Stimulated activated naive B cell treated with anti-CD40 and anti-IgM and Interleukin-4, amounts not matched to agents 10 μg/mL and 1 μg/mL and 100 μg/mL, for 72 hours (primary cell): Measurements from ENCODE around the gene HIRIP3.
A peak's percentile ranks its signal among the peaks of the same experiment; 100 is the strongest.
"Not testable (repeated sequence)": the region's sequence is repeated elsewhere in the genome, so short reads cannot be mapped to it uniquely, and the experiment has no call there.

ENCODE experiments used
- ATAC-seq, 2 donors: fragments of 150-1000 bp; cut with Tn5 transposase; replicated peaks; 2 replicates each; pipeline ENCODE4 v1.10.0; 2021; ENCODE audit warnings: moderate library complexity in 1 of 2
- DNase-seq: peaks from one replicate; pipeline ENCODE4 v3.0.0; 2021
- H3K27ac Mint-ChIP-seq: one replicate; pipeline ENCODE4 v1.8.0; 2022; ENCODE audit warnings: mild to moderate bottlenecking, mixed read lengths
- H3K27me3 Mint-ChIP-seq, 2 donors: one replicate each; pipeline ENCODE4 v1.8.0; 2022; ENCODE audit warnings: mixed read lengths in 2 of 2
- H3K36me3 Mint-ChIP-seq, 2 donors: one replicate each; pipeline ENCODE4 v1.8.0; 2022; ENCODE audit warnings: mixed read lengths in 2 of 2, mild to moderate bottlenecking in 1 of 2
- H3K4me1 Mint-ChIP-seq, 2 donors: one replicate each; pipeline ENCODE4 v1.8.0; 2022; ENCODE audit warnings: mixed read lengths in 2 of 2, mild to moderate bottlenecking in 1 of 2
- H3K4me3 Mint-ChIP-seq, 2 donors: one replicate each; pipeline ENCODE4 v1.8.0; 2022; ENCODE audit warnings: mild to moderate bottlenecking in 2 of 2, mixed read lengths in 2 of 2, moderate library complexity in 1 of 2
- H3K9me3 Mint-ChIP-seq, 2 donors: one replicate each; pipeline ENCODE4 v1.8.0; 2022; ENCODE audit warnings: mixed read lengths in 2 of 2, mild to moderate bottlenecking in 1 of 2

Gene HIRIP3

GRCh38 chr16:29975134-29975538 lies 20.3 kb downstream of the HIRIP3 start:
- Mint-ChIP-seq H3K4me3 (peak overlapping the region; percentile 96 to 97), H3K27me3 (no peaks in the 10 kb centered on the region), H3K4me1 (peaks cover 30 to 61% of the 10 kb centered on the region in 2 donors), H3K27ac (peak overlapping the region; percentile 92), H3K36me3 (peaks cover 32 to 50% of the 10 kb centered on the region in 2 donors), H3K9me3 (peaks cover 0 to 5% of the 10 kb centered on the region in 2 donors)
- no peak for DNase-seq
- no peak for ATAC-seq

- peak overlapping the region; percentile 96 to 97 for H3K4me3 Mint-ChIP-seq
- no peaks in the 10 kb centered on the region for H3K27me3 Mint-ChIP-seq
- H3K27ac Mint-ChIP-seq: peak overlapping the region; percentile 92
- H3K36me3 Mint-ChIP-seq: peaks cover 32 to 50% of the 10 kb centered on the region in 2 donors
- H3K9me3 Mint-ChIP-seq: peaks cover 0 to 5% of the 10 kb centered on the region in 2 donors
- DNase-seq (no peak), ATAC-seq (no peak)
- peaks cover 31 to 61% of the 10 kb centered on the region in 2 donors for H3K4me1 Mint-ChIP-seq
Measured at GRCh38 chr16:29974291-29975133, 20.9 kb downstream of the HIRIP3 start.

GRCh38 chr16:29973384-29974246 lies 21.8 kb downstream of the HIRIP3 start, which contains the start of gene TAOK2:
TAOK2 (plus strand) TSS chr16:29973868; CDS start chr16:29977773, 3,905 bp downstream.
- DNase-seq (peak; percentile 100), ATAC-seq (peak; percentile 98 to 99)
- Mint-ChIP-seq H3K4me3 (peak within 1 kb of the TSS; percentile 96 to 97), H3K4me1 (peaks cover 29 to 56% of the 10 kb centered on the region in 2 donors), H3K27ac (peak within 1 kb of the TSS; percentile 92), H3K9me3 (peaks cover 0 to 5% of the 10 kb centered on the region in 2 donors), H3K27me3 (no peaks in the 10 kb centered on the region), H3K36me3 (peaks cover 29 to 46% of the 10 kb centered on the region in 2 donors)

GRCh38 chr16:29972992-29973383 lies 22.4 kb downstream of the HIRIP3 start:
- H3K27me3 Mint-ChIP-seq: no peaks in the 10 kb centered on the region
- H3K36me3 Mint-ChIP-seq: peaks cover 29 to 47% of the 10 kb centered on the region in 2 donors
- peak overlapping the region in 1 of 2 donors; percentile 96 for H3K4me3 Mint-ChIP-seq
- H3K4me1 Mint-ChIP-seq: peaks cover 24 to 50% of the 10 kb centered on the region in 2 donors
- no peak for DNase-seq
- ATAC-seq: no peak
- peaks cover 0 to 5% of the 10 kb centered on the region in 2 donors for H3K9me3 Mint-ChIP-seq
- H3K27ac Mint-ChIP-seq: peak overlapping the region; percentile 92

GRCh38 chr16:29972500-29972899 lies 22.9 kb downstream of the HIRIP3 start:
- peaks cover 25 to 49% of the 10 kb centered on the region in 2 donors for H3K36me3 Mint-ChIP-seq
- H3K27ac Mint-ChIP-seq: no peak overlapping the region
- H3K4me3 Mint-ChIP-seq: no peak overlapping the region
- DNase-seq: no peak
- peaks cover 0 to 5% of the 10 kb centered on the region in 2 donors for H3K9me3 Mint-ChIP-seq
- ATAC-seq: no peak
- H3K27me3 Mint-ChIP-seq: no peaks in the 10 kb centered on the region
- peaks cover 24 to 47% of the 10 kb centered on the region in 2 donors for H3K4me1 Mint-ChIP-seq

GRCh38 chr16:29971304-29971703 lies 24.1 kb downstream of the HIRIP3 start:
- Mint-ChIP-seq H3K9me3 (peaks cover 0 to 5% of the 10 kb centered on the region in 2 donors), H3K36me3 (peaks cover 25 to 49% of the 10 kb centered on the region in 2 donors), H3K4me3 (no peak overlapping the region), H3K27me3 (no peaks in the 10 kb centered on the region), H3K27ac (peak overlapping the region; percentile 59), H3K4me1 (peaks cover 22 to 35% of the 10 kb centered on the region in 2 donors)
- ATAC-seq (no peak), DNase-seq (no peak)

DNA sequence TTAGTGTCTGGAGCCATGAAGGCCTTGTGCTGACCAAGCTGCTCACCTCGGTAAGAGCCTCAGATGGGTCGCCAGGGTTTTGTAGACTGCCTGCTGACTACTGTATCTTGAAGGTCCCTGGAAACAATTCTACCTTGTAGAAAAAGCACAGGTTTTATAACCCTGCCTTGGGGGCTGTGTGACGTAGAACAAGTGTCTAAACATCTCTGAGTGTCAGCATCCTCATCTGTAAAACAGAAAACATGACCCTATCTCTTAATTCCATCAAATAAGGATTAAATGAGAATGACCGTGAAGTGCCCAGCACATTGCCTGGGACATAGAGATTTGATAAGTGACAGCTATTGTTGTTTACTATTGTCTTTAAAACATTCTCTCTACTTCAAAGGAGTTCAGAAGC lies 27.2 kb downstream of the HIRIP3 start:
- DNase-seq: no peak
- Mint-ChIP-seq H3K27ac (no peak overlapping the region), H3K36me3 (peaks cover 24 to 43% of the 10 kb centered on the region in 2 donors), H3K27me3 (no peaks in the 10 kb centered on the region), H3K4me3 (no peak overlapping the region), H3K9me3 (peaks cover 0 to 5% of the 10 kb centered on the region in 2 donors), H3K4me1 (peaks cover 7 to 13% of the 10 kb centered on the region in 2 donors)
- no peak for ATAC-seq

GRCh38 chr16:29963021-29963743 lies 32.2 kb downstream of the HIRIP3 start:
- DNase-seq (no peak), ATAC-seq (no peak)
- H3K36me3 Mint-ChIP-seq: peaks cover 3 to 11% of the 10 kb centered on the region in 2 donors
- H3K27me3 Mint-ChIP-seq: no peaks in the 10 kb centered on the region
- H3K4me3 Mint-ChIP-seq: peak overlapping the region; percentile 84 to 91
- peak overlapping the region; percentile 91 for H3K27ac Mint-ChIP-seq
- H3K9me3 Mint-ChIP-seq: no peaks in the 10 kb centered on the region
- H3K4me1 Mint-ChIP-seq: peaks cover 12 to 18% of the 10 kb centered on the region in 2 donors

- DNase-seq: no peak
- peaks cover 2 to 7% of the 10 kb centered on the region in 2 donors for H3K36me3 Mint-ChIP-seq
- no peaks in the 10 kb centered on the region for H3K27me3 Mint-ChIP-seq
- no peak for ATAC-seq
- peak overlapping the region; percentile 84 to 91 for H3K4me3 Mint-ChIP-seq
- no peaks in the 10 kb centered on the region for H3K9me3 Mint-ChIP-seq
- H3K27ac Mint-ChIP-seq: peak overlapping the region; percentile 91
- H3K4me1 Mint-ChIP-seq: peaks cover 12 to 18% of the 10 kb centered on the region in 2 donors
Measured at GRCh38 chr16:29962344-29962994, 32.9 kb downstream of the HIRIP3 start.

DNA sequence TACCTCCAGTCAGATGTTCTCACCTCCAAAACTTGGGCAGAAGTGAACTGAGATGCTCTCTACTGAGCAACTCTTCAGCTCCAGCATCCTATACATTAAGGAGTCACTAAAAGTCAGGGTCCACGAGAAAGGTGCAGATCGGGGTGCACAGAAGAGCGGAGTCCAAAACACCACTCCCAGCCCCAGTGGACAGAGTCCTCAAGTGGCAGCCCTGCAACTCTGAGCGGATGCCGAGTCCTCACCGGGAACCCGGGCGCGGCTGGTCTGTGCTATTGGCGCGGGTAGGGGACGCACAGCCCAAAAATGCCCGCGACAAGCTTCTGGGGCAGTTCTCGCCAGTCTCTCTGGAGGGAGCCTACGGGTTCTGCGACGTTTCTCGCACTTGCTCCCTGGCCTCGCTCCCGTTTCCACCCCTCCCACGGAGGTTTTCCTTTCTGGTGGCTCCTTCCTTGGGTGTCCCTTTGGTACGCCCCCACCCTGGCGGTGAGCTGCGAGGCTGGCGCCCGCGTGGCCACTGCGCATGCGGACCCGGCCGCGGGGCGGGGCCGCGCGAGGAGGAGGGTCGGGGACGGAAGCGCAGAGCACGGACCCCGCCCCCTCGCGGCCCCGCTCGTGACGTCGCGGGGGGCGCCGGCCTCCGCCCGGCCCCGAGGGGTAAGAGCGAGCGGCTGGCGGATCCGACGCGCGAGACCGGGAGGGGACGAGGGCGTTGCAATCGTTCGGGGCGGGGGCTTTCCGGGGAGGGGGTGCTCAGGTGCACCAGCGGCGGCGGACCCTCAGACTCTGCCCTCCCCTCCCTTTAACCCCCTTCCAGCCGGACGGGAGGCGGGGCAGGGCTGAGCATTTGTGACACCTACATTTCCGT lies 33.7 kb downstream of the HIRIP3 start, which contains the start of gene TMEM219:
Gene TMEM219, plus strand, starts transcription at position 601 of the 865 bp plus-strand sequence. CDS start 1,065 bp downstream, outside the sequence.
- H3K36me3 Mint-ChIP-seq: peaks cover 2 to 7% of the 10 kb centered on the region in 2 donors
- H3K4me1 Mint-ChIP-seq: peaks cover 12 to 18% of the 10 kb centered on the region in 2 donors
- ATAC-seq (peak; percentile 90 to 91), DNase-seq (peak; percentile 91)
- peak within 1 kb of the TSS; percentile 84 to 91 for H3K4me3 Mint-ChIP-seq
- H3K27me3 Mint-ChIP-seq: no peaks in the 10 kb centered on the region
- H3K9me3 Mint-ChIP-seq: no peaks in the 10 kb centered on the region
- peak within 1 kb of the TSS; percentile 91 for H3K27ac Mint-ChIP-seq

DNA sequence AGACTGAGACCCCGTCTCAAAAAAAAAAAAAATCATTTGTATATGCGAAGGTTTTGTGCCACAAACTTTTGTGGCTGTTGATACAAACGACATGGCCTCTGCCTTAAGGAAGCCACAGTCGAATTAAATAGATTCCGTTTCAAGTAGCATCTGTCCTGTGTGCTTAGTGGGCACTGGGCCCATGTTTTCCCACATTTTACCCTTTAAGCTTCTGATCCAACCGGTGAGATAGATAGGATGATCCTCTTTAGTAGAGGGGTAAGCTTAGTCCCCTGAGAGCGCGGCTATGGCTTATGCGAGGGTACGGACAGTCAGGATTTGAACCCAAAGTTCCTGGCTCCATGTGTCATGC lies 34.3 kb downstream of the HIRIP3 start:
- no peak for ATAC-seq
- H3K4me3 Mint-ChIP-seq: peak overlapping the region; percentile 84 to 91
- H3K36me3 Mint-ChIP-seq: peaks cover 1 to 5% of the 10 kb centered on the region in 2 donors
- peaks cover 11 to 18% of the 10 kb centered on the region in 2 donors for H3K4me1 Mint-ChIP-seq
- no peaks in the 10 kb centered on the region for H3K9me3 Mint-ChIP-seq
- DNase-seq: no peak
- no peak overlapping the region for H3K27ac Mint-ChIP-seq
- no peaks in the 10 kb centered on the region for H3K27me3 Mint-ChIP-seq

GRCh38 chr16:29959821-29960220 lies 35.6 kb downstream of the HIRIP3 start:
- H3K9me3 Mint-ChIP-seq, H3K27me3 Mint-ChIP-seq, H3K27ac Mint-ChIP-seq, H3K36me3 Mint-ChIP-seq, H3K4me3 Mint-ChIP-seq, ATAC-seq, DNase-seq: not testable (repeated sequence)
- H3K4me1 Mint-ChIP-seq: peaks cover 10 to 18% of the 10 kb centered on the region in 2 donors
